H1 (cell line): ENCODE data around the gene CDON. TPM values are rescaled to one million over a fixed set of nuclear protein-coding genes. Genes with fewer than 3 reads are reported as not detected.
A peak's percentile ranks its signal among the peaks of the same experiment; 100 is the strongest.

Source experiments
- CTCF ChIA-PET: fragments of 300-600 bp; sonication (Branson Sonifier 250); formaldehyde crosslinking; loops from one replicate; lab custom pipeline; 2021; ENCODE audit not compliant: partially characterized antibody; lab: Charles Lee
- POLR2A ChIA-PET: fragments of 300-600 bp; sonication (Branson Sonifier 250); formaldehyde crosslinking; loops from one replicate; lab custom pipeline; 2021; ENCODE audit warnings: inconsistent platforms; ENCODE audit not compliant: partially characterized antibody; lab: Charles Lee
- DNase-seq, 2 experiments: peaks; one replicate each; pipeline versions ENCODE4 v3.0.0 to v3.0.0-alpha.2; 2010 to 2022; ENCODE audit warnings: low spot score in 2 of 2, low read depth in 1 of 2, mixed read lengths in 1 of 2
- FAIRE-seq: peaks from 2 replicates; lab custom pipeline; 2011; peaks lifted over from hg19 to GRCh38; lab: Jason Lieb, UNC
- H2AFZ ChIP-seq: 2 replicates; pipeline ENCODE4 v1.8.1; 2012; ENCODE audit warnings: low read length, inconsistent platforms
- H2AK5ac ChIP-seq: 2 replicates; pipeline ENCODE4 v1.6.1; 2013; ENCODE audit warnings: low read depth, low read length
- H2BK120ac ChIP-seq: replicated peaks from 2 replicates; pipeline ENCODE3; 2013; ENCODE audit warnings: low read depth, low read length, inconsistent platforms
- H2BK12ac ChIP-seq: 2 replicates; pipeline ENCODE4 v1.6.1; 2013; ENCODE audit warnings: low read depth, low read length
- H2BK15ac ChIP-seq: 2 replicates; pipeline ENCODE4 v1.6.1; 2013; ENCODE audit warnings: low read length
- H2BK20ac ChIP-seq: 2 replicates; pipeline ENCODE4 v1.6.1; 2013; ENCODE audit warnings: low read length
- H2BK5ac ChIP-seq: 2 replicates; pipeline ENCODE4 v1.6.1; 2013; ENCODE audit warnings: low read depth, low read length
- H3K14ac ChIP-seq: 2 replicates; pipeline ENCODE4 v1.6.1; 2013; ENCODE audit warnings: inconsistent platforms; ENCODE audit not compliant: insufficient read length
- H3K18ac ChIP-seq: 2 replicates; pipeline ENCODE4 v1.6.1; 2013; ENCODE audit warnings: low read length; ENCODE audit errors: extremely low read depth
- H3K23ac ChIP-seq: 2 replicates; pipeline ENCODE4 v1.6.1; 2013; ENCODE audit warnings: inconsistent platforms; ENCODE audit not compliant: insufficient read length
- H3K23me2 ChIP-seq: 2 replicates; pipeline ENCODE4 v1.6.1; 2013; ENCODE audit warnings: low read depth, low read length
- H3K27ac ChIP-seq: 2 replicates; pipeline ENCODE4 v1.6.1; 2011; ENCODE audit warnings: low read depth, low read length, inconsistent platforms
- H3K27me3 ChIP-seq, 4 experiments: replicated peaks in 1 of 4; 1 replicate in 1 of 4; 2 replicates in 3 of 4; pipeline versions ENCODE4 v1.6.1 to v1.8.1; 2011 to 2013; ENCODE audit warnings: low read length in 3 of 4, mild to moderate bottlenecking in 3 of 4, inconsistent platforms in 2 of 4, mixed read lengths in 2 of 4, moderate library complexity in 1 of 4; ENCODE audit not compliant: control insufficient read depth in 3 of 4, insufficient read depth in 3 of 4; ENCODE audit errors: extremely low read depth in 1 of 4
- H3K36me3 ChIP-seq, 4 experiments: 2 replicates each; pipeline versions ENCODE4 v1.6.1 to v1.8.1; 2011 to 2013; ENCODE audit warnings: mild to moderate bottlenecking in 4 of 4, low read length in 3 of 4, moderate library complexity in 2 of 4, control low read depth in 1 of 4, inconsistent platforms in 1 of 4; ENCODE audit not compliant: insufficient read depth in 4 of 4, control insufficient read depth in 2 of 4
- H3K4ac ChIP-seq: replicated peaks from 2 replicates; pipeline ENCODE3; 2013; ENCODE audit warnings: low read length, low read depth, mixed read lengths, inconsistent platforms; ENCODE audit not compliant: insufficient read length
- H3K4me1 ChIP-seq, 4 experiments: replicated peaks in 1 of 4; 1 replicate in 1 of 4; 2 replicates in 3 of 4; pipeline versions ENCODE4 v1.6.1 to v1.8.1; 2011 to 2013; ENCODE audit warnings: low read length in 3 of 4, inconsistent platforms in 2 of 4, mixed read lengths in 1 of 4; ENCODE audit not compliant: insufficient read depth in 4 of 4, control insufficient read depth in 3 of 4
- H3K4me2 ChIP-seq, 2 experiments: 2 replicates each; pipeline versions ENCODE4 v1.6.1 to v1.8.1; 2011 to 2013; ENCODE audit warnings: low read depth in 2 of 2, low read length in 2 of 2, control low read depth in 1 of 2, inconsistent platforms in 1 of 2, mild to moderate bottlenecking in 1 of 2; ENCODE audit not compliant: insufficient read depth in 1 of 2
- H3K4me3 ChIP-seq, 4 experiments: fragments of 200-600, 300-600 bp in 1 of 4; sonication (generic), shearing (Covaris generic), sonication (Bioruptor Twin) in 1 of 4; 2 replicates each; pipeline versions ENCODE4 v1.5.1 to v1.8.1; 2011 to 2016; ENCODE audit warnings: low read length in 4 of 4, low read depth in 3 of 4, control low read depth in 2 of 4, inconsistent platforms in 2 of 4, mild to moderate bottlenecking in 2 of 4, mixed read lengths in 1 of 4, moderate library complexity in 1 of 4; ENCODE audit not compliant: insufficient read depth in 2 of 4; ENCODE audit errors: extremely low read depth in 1 of 4
- H3K56ac ChIP-seq: replicated peaks from 2 replicates; pipeline ENCODE3; 2013; ENCODE audit warnings: low read depth, mild to moderate bottlenecking, mixed read lengths, low read length, inconsistent platforms; ENCODE audit not compliant: insufficient read length
- H3K79me1 ChIP-seq: 2 replicates; pipeline ENCODE4 v1.6.1; 2013; ENCODE audit warnings: low read depth, low read length, control low read depth
- H3K79me2 ChIP-seq, 2 experiments: 2 replicates each; pipeline versions ENCODE4 v1.6.1 to v1.8.1; 2012 to 2013; ENCODE audit warnings: low read length in 2 of 2, mild to moderate bottlenecking in 2 of 2, inconsistent platforms in 1 of 2; ENCODE audit not compliant: insufficient read depth in 2 of 2, control insufficient read depth in 1 of 2
- H3K9ac ChIP-seq, 4 experiments: replicated peaks in 1 of 4; 1 replicate in 1 of 4; 2 replicates in 3 of 4; pipeline versions ENCODE4 v1.6.1 to v1.8.1; 2011 to 2013; ENCODE audit warnings: low read depth in 3 of 4, low read length in 3 of 4, control low read depth in 2 of 4, mild to moderate bottlenecking in 2 of 4, moderate library complexity in 2 of 4, inconsistent platforms in 1 of 4; ENCODE audit errors: extremely low read depth in 1 of 4
- H3K9me3 ChIP-seq, 2 experiments: 2 replicates each; pipeline versions ENCODE4 v1.6.1 to v1.8.1; 2012 to 2013; ENCODE audit warnings: mild to moderate bottlenecking in 2 of 2, moderate library complexity in 2 of 2, control low read depth in 1 of 2, inconsistent platforms in 1 of 2, low read depth in 1 of 2, low read length in 1 of 2, mixed read lengths in 1 of 2; ENCODE audit not compliant: insufficient read depth in 2 of 2
- H4K20me1 ChIP-seq, 2 experiments: replicated peaks in 1 of 2; 2 replicates each; pipeline versions ENCODE3 to v1.8.1; 2011 to 2013; ENCODE audit warnings: inconsistent platforms in 2 of 2, low read length in 2 of 2, mild to moderate bottlenecking in 1 of 2; ENCODE audit not compliant: insufficient read depth in 2 of 2, control insufficient read depth in 1 of 2
- H4K5ac ChIP-seq: 2 replicates; pipeline ENCODE4 v1.6.1; 2013; ENCODE audit warnings: low read length, low read depth, mixed read lengths, inconsistent platforms; ENCODE audit not compliant: insufficient read length
- H4K8ac ChIP-seq: 2 replicates; pipeline ENCODE4 v1.8.0; 2013; ENCODE audit warnings: mild to moderate bottlenecking, moderate library complexity, low read length, inconsistent platforms; ENCODE audit not compliant: insufficient read depth; ENCODE audit errors: extremely low read depth
- H4K91ac ChIP-seq: replicated peaks from 2 replicates; pipeline ENCODE3; 2013; ENCODE audit warnings: low read length, mixed read lengths, inconsistent platforms; ENCODE audit not compliant: insufficient read length
- GTF2F1 ChIP-seq: IDR thresholded peaks from 2 replicates; pipeline ENCODE4 v1.6.1; 2012; ENCODE audit warnings: low read depth, low read length, improper control_type of control experiment, borderline replicate concordance
- HDAC2 ChIP-seq, 2 experiments: fragments of 300-600 bp in 1 of 2; sonication (generic) in 1 of 2; IDR thresholded peaks; 2 replicates each; pipeline ENCODE4 v1.6.1; 2011 to 2012; ENCODE audit warnings: low read depth in 2 of 2, low read length in 2 of 2, mild to moderate bottlenecking in 2 of 2, moderate library complexity in 2 of 2, borderline replicate concordance in 1 of 2, inconsistent platforms in 1 of 2
- MAX ChIP-seq: IDR thresholded peaks from 2 replicates; pipeline ENCODE4 v1.6.1; 2012; ENCODE audit warnings: inconsistent platforms
- NRF1 ChIP-seq: IDR thresholded peaks from 2 replicates; pipeline ENCODE4 v1.6.1; 2011; ENCODE audit warnings: mild to moderate bottlenecking, low read depth, low read length, improper control_type of control experiment
- POLR2A ChIP-seq, 2 experiments: IDR thresholded peaks; 1 replicate in 1 of 2; 2 replicates in 1 of 2; pipeline ENCODE4 v1.6.1; 2011; ENCODE audit warnings: low read depth in 2 of 2, low read length in 2 of 2, mild to moderate bottlenecking in 2 of 2; ENCODE audit errors: control extremely low read depth in 1 of 2
- POU5F1 ChIP-seq: IDR thresholded peaks from 2 replicates; pipeline ENCODE4 v1.6.1; 2011; ENCODE audit warnings: low read depth, mild to moderate bottlenecking, low read length, moderate library complexity
- RBBP5 ChIP-seq: IDR thresholded peaks from 2 replicates; pipeline ENCODE4 v1.7.1; 2012; ENCODE audit warnings: low read depth, mild to moderate bottlenecking, inconsistent platforms, low read length, moderate library complexity, borderline replicate concordance
- SIRT6 ChIP-seq: IDR thresholded peaks from one replicate; pipeline ENCODE4 v1.7.1; 2012; ENCODE audit warnings: low read length, inconsistent platforms
- SP4 ChIP-seq: IDR thresholded peaks from 2 replicates; pipeline ENCODE4 v1.6.1; 2012; ENCODE audit warnings: low read length, inconsistent platforms
- SRF ChIP-seq: IDR thresholded peaks from 2 replicates; pipeline ENCODE4 v1.6.1; 2011; ENCODE audit warnings: mild to moderate bottlenecking, low read depth, low read length, moderate library complexity
- SUZ12 ChIP-seq: fragments of 200-600 bp; sonication (generic); IDR thresholded peaks from 2 replicates; pipeline ENCODE4 v1.6.1; 2012; ENCODE audit warnings: mild to moderate bottlenecking, inconsistent platforms, low read length, moderate library complexity, mixed read lengths
- TCF12 ChIP-seq: IDR thresholded peaks from 2 replicates; pipeline ENCODE4 v1.6.1; 2011; ENCODE audit warnings: low read depth, mild to moderate bottlenecking, low read length
- WGBS, 2 experiments: shearing (Covaris generic) in 1 of 2; methylation state at CpG; one replicate each; pipeline versions ENCODE4 v1.1.6 to v1.1.7; 2013 to 2015; ENCODE audit warnings: low lambda C conversion rate in 2 of 2, mixed read lengths in 2 of 2, inconsistent platforms in 1 of 2, low coverage in 1 of 2, missing lambda C conversion rate in 1 of 2; ENCODE audit not compliant: insufficient replicate concordance in 2 of 2, insufficient coverage in 1 of 2, insufficient read length in 1 of 2; ENCODE audit errors: extremely low coverage in 1 of 2, missing lambda C conversion rate in 1 of 2; 5-methylcytosine and 5-hydroxymethylcytosine counted together
- polyA plus RNA-seq, 7 experiments: library from polyadenylated mRNA; depleted of rRNA in 3 of 7; stranded (reverse) in 5 of 7; unstranded in 2 of 7; fragments of >200 nt in 5 of 7; fragments of 200-250 nt in 2 of 7; gene quantifications; 1 replicate in 5 of 7; 2 replicates in 1 of 7; 4 replicates in 1 of 7; pipeline versions ENCODE4 v1.2.1 to v1.2.3, GENCODE V29; 2011 to 2013; ENCODE audit warnings: missing spikeins in 2 of 7, mixed read lengths in 2 of 7
- total RNA-seq: library from RNA; stranded (reverse); fragmentation: NEBNext Ultra II Directional; extraction: Animal tissue kit (Norgen Biotek cat#: 25700); gene quantifications from 2 replicates; pipeline ENCODE4 v1.2.1, GENCODE V29; 2021

CDON gene
- total and polyA plus RNA-seq, 2 of the 8 experiments (the other 6 are each of a cell fraction or from before 2014, with no cell fraction given): 11.0 to 32.5 TPM

GRCh38 chr11:126088999-126089398, 26.3 kb upstream of the CDON start:
- H2AFZ ChIP-seq: 0 out of 2 replicates have a peak overlapping the region, but pooled peaks have one; percentile 73
- no peak for TF ChIP-seq MAX
- no peak for TF ChIP-seq HDAC2 (IDR thresholded peaks at IDR 0.05; ENCODE audit: borderline replicate concordance in 1 of 2, low read depth in 2 of 2, low read length in 2 of 2)
- TF ChIP-seq NRF1: no peak
- no peak for TF ChIP-seq SRF
- no peak for TF ChIP-seq RBBP5
- TF ChIP-seq SP4: no peak
- no peak for TF ChIP-seq POU5F1
- TF ChIP-seq SUZ12: no peak
- no peak for TF ChIP-seq TCF12
- TF ChIP-seq SIRT6: no peak
- no peak for TF ChIP-seq POLR2A (IDR thresholded peaks at IDR 0.05; ENCODE audit: control extremely low read depth in 1 of 2, low read depth in 2 of 2, low read length in 2 of 2)
- TF ChIP-seq GTF2F1: no peak

More at GRCh38 chr11:126088999-126089398, 26.3 kb upstream of the CDON start:
- H4K5ac ChIP-seq: no peak overlapping the region
- no peak overlapping the region for H2BK12ac ChIP-seq
- no peak overlapping the region for H3K56ac ChIP-seq
- no peaks in the 10 kb centered on the region for H3K23me2 ChIP-seq
- H3K79me1 ChIP-seq: no peaks in the 10 kb centered on the region
- H2BK120ac ChIP-seq: no peak overlapping the region
- no peak overlapping the region for H3K4me3 ChIP-seq
- no peak overlapping the region for H3K14ac ChIP-seq
- H2BK5ac ChIP-seq: no peak overlapping the region
- no peak overlapping the region for H3K27ac ChIP-seq
- no peak overlapping the region for H3K18ac ChIP-seq
- ChIA-PET POLR2A (interaction anchor here (0.9 kb wide), 1 partner anchor 186 kb away, joined by 3 read pairs; no protein-coding TSS in a partner anchor), CTCF (interaction anchor here (0.6 to 1.4 kb wide), 7 partner anchors 9 to 148 kb away, joined by 3 to 5 read pairs (median 4); no protein-coding TSS in a partner anchor)
- H3K9me3 ChIP-seq: no peaks in the 10 kb centered on the region
- no peak overlapping the region for H2BK15ac ChIP-seq
- no peak overlapping the region for H2AK5ac ChIP-seq
- H2BK20ac ChIP-seq: no peak overlapping the region
- 79% methylated on average over 1 of the region's 1 CpG; no CpG with 5 or more reads in 1 of the 2 experiments for WGBS, 2 experiments
- peaks cover 0 to 5% (median 4%) of the 10 kb centered on the region in 4 experiments; a peak in 6 of 7 replicates for H3K4me1 ChIP-seq
- H3K4ac ChIP-seq: no peak overlapping the region
- H3K79me2 ChIP-seq: no peaks in the 10 kb centered on the region
- no peak overlapping the region for H4K8ac ChIP-seq
- no peak overlapping the region; a peak in 1 of 4 replicates for H3K4me2 ChIP-seq
- DNase-seq (no peak), FAIRE-seq (no peak)
- H4K91ac ChIP-seq: no peak overlapping the region
- no peak overlapping the region for H3K9ac ChIP-seq
- H3K27me3 ChIP-seq: no peaks in the 10 kb centered on the region; a peak in 1 of 7 replicates
- H4K20me1 ChIP-seq: no peaks in the 10 kb centered on the region
- H3K36me3 ChIP-seq: no peaks in the 10 kb centered on the region
- no peak overlapping the region for H3K23ac ChIP-seq
